GM12878 (cell line): Measurements from ENCODE around the gene LTB4R2. TPM values are rescaled to one million over a fixed set of nuclear protein-coding genes. Genes with fewer than 3 reads are reported as not detected.
A peak's percentile ranks its signal among the peaks of the same experiment; 100 is the strongest.

Source experiments
- ATAC-seq: fragments of 200-7000 bp; cut with Tn5 transposase; 3 replicates; pipeline ENCODE4 v1.9.1; 2020; ENCODE audit warnings: mild to moderate bottlenecking, moderate library complexity
- BruUV-seq: library from RNA; stranded (reverse); fragments of 400-500 nt; replicated peaks from 2 replicates; lab custom pipeline; 2021; lab: Mats Ljungman, UMichigan
- CTCF ChIA-PET: fragments of 300-600 bp; sonication (Branson Sonifier 250); formaldehyde crosslinking; extraction: SDS; loops from one replicate; lab custom pipeline; 2021; ENCODE audit warnings: inconsistent platforms; lab: Yijun Ruan, JAX
- POLR2A ChIA-PET: fragments of 350-600 bp; formaldehyde crosslinking; extraction: SDS; loops from one replicate; lab custom pipeline; 2021; ENCODE audit warnings: inconsistent platforms; lab: Charles Lee
- RAD21 ChIA-PET: fragments of 300-600 bp; sonication (Branson Sonifier 250); formaldehyde crosslinking; loops from one replicate; lab custom pipeline; 2023; ENCODE audit warnings: antibody characterized with exemption; ENCODE audit not compliant: unreplicated experiment; lab: Charles Lee
- SMC1A ChIA-PET: fragments of 300-600 bp; sonication (Branson Sonifier 250); formaldehyde crosslinking; loops from one replicate; lab custom pipeline; 2023; ENCODE audit not compliant: unreplicated experiment, uncharacterized antibody; lab: Charles Lee
- DNase-seq: peaks from one replicate; pipeline ENCODE4 v3.0.0-alpha.2; 2011; ENCODE audit warnings: low read depth, low spot score
- FAIRE-seq: peaks from 3 replicates; lab custom pipeline; 2011; peaks lifted over from hg19 to GRCh38; lab: Jason Lieb, UNC
- H2AFZ ChIP-seq: 2 replicates; pipeline ENCODE4 v1.6.0; 2011; ENCODE audit warnings: low read depth, low read length, control low read depth; ENCODE audit not compliant: control insufficient read depth
- H3K27ac ChIP-seq: 2 replicates; pipeline ENCODE4 v1.5.1; 2011; ENCODE audit warnings: control low read depth; ENCODE audit not compliant: control insufficient read depth, insufficient read depth
- H3K27me3 ChIP-seq, 2 experiments: replicated peaks in 1 of 2; 2 replicates each; pipeline versions ENCODE4 v1.6.0 to v1.6.1; 2011; ENCODE audit warnings: low read length in 1 of 2; ENCODE audit not compliant: control insufficient read depth in 2 of 2, insufficient read depth in 2 of 2
- H3K36me3 ChIP-seq, 2 experiments: 2 replicates each; pipeline ENCODE4 v1.5.1; 2011; ENCODE audit warnings: low read length in 1 of 2; ENCODE audit not compliant: control insufficient read depth in 2 of 2, insufficient read depth in 2 of 2
- H3K4me1 ChIP-seq: 2 replicates; pipeline ENCODE4 v1.6.1; 2011; ENCODE audit warnings: mild to moderate bottlenecking, low read length, moderate library complexity, mixed read lengths; ENCODE audit not compliant: control insufficient read depth, insufficient read depth
- H3K4me2 ChIP-seq: 2 replicates; pipeline ENCODE4 v1.6.0; 2011; ENCODE audit warnings: control low read depth; ENCODE audit not compliant: control insufficient read depth, insufficient read depth
- H3K4me3 ChIP-seq: fragments of 200-600 bp; sonication (generic); 2 replicates; pipeline ENCODE4 v1.5.1; 2016
- H3K79me2 ChIP-seq: 2 replicates; pipeline ENCODE4 v1.6.0; 2011; ENCODE audit warnings: low read length; ENCODE audit not compliant: control insufficient read depth, insufficient read depth
- H3K9ac ChIP-seq: 2 replicates; pipeline ENCODE4 v1.8.0; 2011; ENCODE audit warnings: low read length, control low read depth, mixed read lengths; ENCODE audit not compliant: control insufficient read depth, insufficient read depth
- H3K9me3 ChIP-seq: replicated peaks from 3 replicates; pipeline ENCODE4 v1.5.1; 2011; ENCODE audit warnings: mild to moderate bottlenecking, low read length; ENCODE audit not compliant: control insufficient read depth, insufficient read depth
- H4K20me1 ChIP-seq: 2 replicates; pipeline ENCODE4 v1.6.0; 2011; ENCODE audit not compliant: control insufficient read depth, insufficient read depth
- BHLHE40 ChIP-seq, 2 experiments: fragments of 450-650 bp in 1 of 2; IDR thresholded peaks; 2 replicates each; pipeline ENCODE4 v1.6.1; 2011 to 2017; ENCODE audit warnings: low read depth in 2 of 2, borderline replicate concordance in 1 of 2, improper control_type of control experiment in 1 of 2, low read length in 1 of 2, mild to moderate bottlenecking in 1 of 2
- CBFB ChIP-seq: IDR thresholded peaks from 2 replicates; pipeline ENCODE4 v1.6.1; 2016; ENCODE audit warnings: antibody characterized with exemption, low read depth
- ETV6 ChIP-seq, 2 experiments: fragments of 450-650 bp in 1 of 2; IDR thresholded peaks in 1 of 2; conservative IDR thresholded peaks in 1 of 2; 2 replicates each; pipeline ENCODE4 v1.6.1; 2014; ENCODE audit warnings: antibody characterized with exemption in 1 of 2, borderline replicate concordance in 1 of 2, low read depth in 1 of 2, mild to moderate bottlenecking in 1 of 2, moderate library complexity in 1 of 2
- IKZF1 ChIP-seq: fragments of 450-650 bp; conservative IDR thresholded peaks from 2 replicates; pipeline ENCODE4 v1.6.1; 2017; ENCODE audit warnings: antibody characterized with exemption, mild to moderate bottlenecking
- IKZF2 ChIP-seq, 2 experiments: fragments of 450-650 bp; IDR thresholded peaks; 2 replicates each; pipeline ENCODE4 v1.6.1; 2017; ENCODE audit warnings: mild to moderate bottlenecking in 2 of 2, moderate library complexity in 2 of 2
- MTA3 ChIP-seq: IDR thresholded peaks from 2 replicates; pipeline ENCODE4 v1.6.1; 2012; ENCODE audit warnings: low read length, inconsistent platforms, borderline replicate concordance
- POU2F2 ChIP-seq: IDR thresholded peaks from 3 replicates; pipeline ENCODE4 v1.6.1; 2011; ENCODE audit warnings: low read depth, mild to moderate bottlenecking, low read length, borderline replicate concordance
- RBBP5 ChIP-seq: fragments of 200-600 bp; sonication (generic); conservative IDR thresholded peaks from 2 replicates; pipeline ENCODE4 v1.6.1; 2016
- RUNX3 ChIP-seq: IDR thresholded peaks from 2 replicates; pipeline ENCODE4 v1.6.1; 2012; ENCODE audit warnings: low read length, inconsistent platforms
- TCF12 ChIP-seq: IDR thresholded peaks from 2 replicates; pipeline ENCODE4 v1.6.1; 2011; ENCODE audit warnings: low read depth, mild to moderate bottlenecking, low read length
- ZBTB11 ChIP-seq: fragments of 450-650 bp; formaldehyde crosslinking; IDR thresholded peaks from 2 replicates; pipeline ENCODE4 v1.5.0; 2022; ENCODE audit warnings: mild to moderate bottlenecking, missing genetic modification characterization
- ZNF687 ChIP-seq: fragments of 450-650 bp; IDR thresholded peaks from 2 replicates; pipeline ENCODE4 v1.6.1; 2017; ENCODE audit warnings: mild to moderate bottlenecking, moderate library complexity
- WGBS: methylation state at CpG from one replicate; pipeline ENCODE4 v1.1.6; 2016; ENCODE audit warnings: low lambda C conversion rate; ENCODE audit not compliant: insufficient replicate concordance, insufficient coverage; ENCODE audit errors: missing lambda C conversion rate; 5-methylcytosine and 5-hydroxymethylcytosine counted together
- in situ Hi-C: fragments of 300-500 bp; cut with MboI; formaldehyde crosslinking; loops from 9 replicates; pipeline ENCODE4 v1.14.3; 2018; ENCODE audit warnings: mixed read lengths
- intact Hi-C: fragments of 100-400 bp; cut with micrococcal nuclease; formaldehyde crosslinking; loops from one replicate; pipeline ENCODE4 v1.14.2; 2022; ENCODE audit not compliant: unreplicated experiment
- polyA plus RNA-seq, 11 experiments: library from polyadenylated mRNA; depleted of rRNA in 4 of 11; unstranded in 6 of 11; stranded (reverse) in 5 of 11; fragments of >200 nt; fragmentation: Nextera tagmentation in 4 of 11; fragmentation: Illumina TruSeq in 1 of 11; extraction: Ambion mirVana in 4 of 11; extraction: Trizol in 1 of 11; gene quantifications; 1 replicate in 1 of 11; 2 replicates in 10 of 11; pipeline versions ENCODE4 v1.2.1 to v1.2.3, GENCODE V29; 2011 to 2016; ENCODE audit warnings: inconsistent platforms in 2 of 11, missing spikeins in 2 of 11, low read depth in 1 of 11
- total RNA-seq, 4 experiments: library from RNA; depleted of rRNA in 3 of 4; stranded (reverse); fragments of >200 nt in 3 of 4; fragmentation: Illumina TruSeq in 1 of 4; extraction: Trizol in 1 of 4; gene quantifications; 2 replicates each; pipeline versions ENCODE4 v1.2.1 to v1.2.3, GENCODE V29; 2013 to 2021

The LTB4R2 gene
- total and polyA plus RNA-seq, 10 of the 15 experiments (the other 5 are each of a cell fraction or from before 2014, with no cell fraction given), result 0.06 to 16.0 (median 2.6) TPM

- no peak for ATAC-seq
- ChIA-PET POLR2A (interaction anchor here (0.6 to 1.9 kb wide), 2 partner anchors 14 to 66 kb away, joined by 4 to 9 read pairs; no protein-coding TSS in a partner anchor), CTCF (interaction anchor here (0.6 to 7.9 kb wide), 12 partner anchors 15 to 302 kb away, joined by 3 to 149 read pairs (median 5); partner anchors contain the start of genes DHRS1, IRF9, KHNYN and NOP9), SMC1A (interaction anchor here (2.4 kb wide), 1 partner anchor 118 kb away, joined by 5 read pairs; no protein-coding TSS in a partner anchor), RAD21 (interaction anchor here (1.1 kb wide), 1 partner anchor 71 kb away, joined by 4 read pairs; the partner anchor contains the start of gene TINF2)
- peak; percentile 80 for FAIRE-seq
- Histone ChIP-seq H3K27ac (no peak overlapping the region), H3K4me2 (peak overlapping the region; percentile 11; the same call in 1 of the 2 replicates), H4K20me1 (no peaks in the 10 kb centered on the region; the same call in 1 of the 2 replicates), H3K79me2 (no peaks in the 10 kb centered on the region), H3K9ac (no peak overlapping the region), H3K4me1 (peaks cover 32% of the 10 kb centered on the region), H3K27me3 (no peaks in the 10 kb centered on the region), H2AFZ (no peak overlapping the region), H3K36me3 (no peaks in the 10 kb centered on the region; a peak in 2 of 4 replicates), H3K4me3 (0 out of 2 replicates have a peak overlapping the region, but pooled peaks have one; percentile 6), H3K9me3 (no peaks in the 10 kb centered on the region)
- TF ChIP-seq IKZF2 (IDR thresholded peaks at IDR 0.05), result peak in 1 of 2 experiments; percentile 48; a peak in 1 of 4 replicates
- no peak for TF ChIP-seq ZBTB11 (CRISPR knock-in tag)
- peak; percentile 32; the same call in 1 of the 2 replicates for TF ChIP-seq IKZF1
- TF ChIP-seq CBFB, result 0 out of 2 replicates have a peak, but pooled peaks have one; percentile 50
- TF ChIP-seq RBBP5, result no peak
- TF ChIP-seq POU2F2, result 0 out of 3 replicates have a peak, but pooled peaks have one; percentile 19
- TF ChIP-seq TCF12, result no peak
- peak; percentile 88 for TF ChIP-seq RUNX3
- peak in 1 of 2 experiments; percentile 19; a peak in 1 of 4 replicates for TF ChIP-seq BHLHE40 (IDR thresholded peaks at IDR 0.05; ENCODE audit: borderline replicate concordance in 1 of 2, low read depth in 2 of 2, low read length in 1 of 2)
- no peak for TF ChIP-seq ZNF687
- peak; percentile 54; the same call in 1 of the 2 replicates for TF ChIP-seq MTA3
- 0 out of 4 replicates have a peak, but pooled peaks of 1 of the 2 experiments have one; percentile 14 for TF ChIP-seq ETV6 (conservative IDR thresholded peaks at IDR 0.05 in 1 of 2, IDR thresholded peaks at IDR 0.05 in 1 of 2; ENCODE audit: borderline replicate concordance in 1 of 2, low read depth in 1 of 2)
- intact Hi-C loops (no loop called here), in situ Hi-C loops (no loop called here)
- DNase-seq, result no peak
- WGBS, result 56% methylated on average over 9 of the region's 9 CpGs
- BruUV-seq, result no TSS peak
Measured at GRCh38 chr14:24312736-24313507, 3.0 kb downstream of the LTB4R2 start.
